GM19395 (cell line): ENCODE results near the gene TPPP2.
"Not testable (repeated sequence)": the region's sequence is repeated elsewhere in the genome, so short reads cannot be mapped to it uniquely, and the experiment has no call there.

Source experiments
- ATAC-seq: cut with Tn5 transposase; IDR thresholded peaks from one replicate; pipeline ENCODE4 v1.9.1; 2021; ENCODE audit warnings: mild to moderate bottlenecking, moderate library complexity; ENCODE audit not compliant: unreplicated experiment

The TPPP2 gene

GRCh38 chr14:21037156-21037555 lies 7.1 kb downstream of the TPPP2 start:
- no peak for ATAC-seq

GRCh38 chr14:21038441-21039422 lies 8.7 kb downstream of the TPPP2 start:
- ATAC-seq, result no peak

- no peak for ATAC-seq
Measured at GRCh38 chr14:21039585-21040369, 9.8 kb downstream of the TPPP2 start.

- ATAC-seq, result no peak
Measured at GRCh38 chr14:21040370-21040925, 10.4 kb downstream of the TPPP2 start.

GRCh38 chr14:21040941-21041340 lies 10.9 kb downstream of the TPPP2 start:
- not testable (repeated sequence) for ATAC-seq

- no peak for ATAC-seq
Measured at GRCh38 chr14:21041676-21042433, 11.8 kb downstream of the TPPP2 start, which contains the start of gene RNASE7. Gene RNASE7 (plus strand): TSS chr14:21042362. CDS start chr14:21042993, 631 bp downstream.

GRCh38 chr14:21042918-21043317 lies 12.9 kb downstream of the TPPP2 start:
- no peak for ATAC-seq

- no peak for ATAC-seq
Measured at GRCh38 chr14:21043387-21043973, 13.5 kb downstream of the TPPP2 start.

- no peak for ATAC-seq
Measured at GRCh38 chr14:21043974-21044618, 14.1 kb downstream of the TPPP2 start.

- ATAC-seq, result no peak
Measured at GRCh38 chr14:21047378-21047781, 17.4 kb downstream of the TPPP2 start.

- ATAC-seq, result no peak
Measured at GRCh38 chr14:21048638-21049037, 18.6 kb downstream of the TPPP2 start.

GRCh38 chr14:21049271-21049673 lies 19.3 kb downstream of the TPPP2 start:
- ATAC-seq, result no peak

- ATAC-seq, result no peak
Measured at GRCh38 chr14:21050597-21050996, 20.6 kb downstream of the TPPP2 start.

GRCh38 chr14:21053184-21054122 lies 23.4 kb downstream of the TPPP2 start:
- no peak for ATAC-seq

- no peak for ATAC-seq
Measured at GRCh38 chr14:21054123-21054767, 24.2 kb downstream of the TPPP2 start.

GRCh38 chr14:21054768-21055145 lies 24.7 kb downstream of the TPPP2 start:
- ATAC-seq, result no peak

- ATAC-seq, result no peak
Measured at GRCh38 chr14:21055432-21056117, 25.6 kb downstream of the TPPP2 start.
